Measurements from ENCODE around the gene DAZAP2. TPM values are rescaled to one million over a fixed set of nuclear protein-coding genes. Genes with fewer than 3 reads are reported as not detected.

DAZAP2 gene
- total RNA-seq: 100 to 1,000 TPM; 232 to 396 (median 260) TPM

- WGBS: under 1% methylated on average over 48 of the region's 70 CpGs
- H3K9me3 ChIP-seq: no peaks in the 10 kb centered on the region
- H3K4me3 ChIP-seq: peak within 1 kb of the TSS; percentile 92
- DNase-seq (ENCODE audit: low spot score in 2 of 2): peak; percentile 97
- H3K36me3 ChIP-seq: peaks cover 35% of the 10 kb centered on the region
- TF ChIP-seq EP300 (IDR thresholded peaks at IDR 0.05) (no peak), POLR2AphosphoS5 (IDR thresholded peaks at IDR 0.05) (peak; percentile 88 to 98 (median 95)), CTCF (IDR thresholded peaks at IDR 0.05) (peak in 1 of 2 donors; percentile 28), POLR2A (IDR thresholded peaks at IDR 0.05) (peak; percentile 81 to 96)
- H3K4me1 ChIP-seq: peaks cover 38% of the 10 kb centered on the region
- H3K27me3 ChIP-seq: no peaks in the 10 kb centered on the region
- peak within 1 kb of the TSS; percentile 100 for H3K27ac ChIP-seq
These were observed at the start of gene DAZAP2 for GRCh38 chr12:51238510-51239334. TSS of gene DAZAP2 (plus strand) at chr12:51238826. CDS start at chr12:51238908, 82 bp downstream.

- Histone ChIP-seq H3K4me3 (no peak overlapping the region), H3K27me3 (no peaks in the 10 kb centered on the region), H3K27ac (no peak overlapping the region), H3K9me3 (no peaks in the 10 kb centered on the region), H3K36me3 (peaks cover 33% of the 10 kb centered on the region), H3K4me1 (no peaks in the 10 kb centered on the region)
- WGBS: 92% methylated on average over 10 of the region's 14 CpGs
- DNase-seq (ENCODE audit: low spot score in 2 of 2): no peak
- no peak for TF ChIP-seq CTCF (IDR thresholded peaks at IDR 0.05)
- no peak for TF ChIP-seq POLR2A (IDR thresholded peaks at IDR 0.05)
- no peak for TF ChIP-seq POLR2AphosphoS5 (IDR thresholded peaks at IDR 0.05)
These were observed 48.8 kb upstream of the DAZAP2 start for GRCh38 chr12:51189790-51190355.

- TF ChIP-seq POLR2A (IDR thresholded peaks at IDR 0.05) (no peak), EP300 (IDR thresholded peaks at IDR 0.05) (no peak), CTCF (IDR thresholded peaks at IDR 0.05) (no peak), POLR2AphosphoS5 (IDR thresholded peaks at IDR 0.05) (no peak)
- H3K4me3 ChIP-seq: no peak overlapping the region
- DNase-seq (ENCODE audit: low spot score in 2 of 2): no peak
- no peak overlapping the region for H3K27ac ChIP-seq
- no peaks in the 10 kb centered on the region for H3K9me3 ChIP-seq
- H3K4me1 ChIP-seq: no peaks in the 10 kb centered on the region
- H3K36me3 ChIP-seq: peaks cover 33% of the 10 kb centered on the region
- H3K27me3 ChIP-seq: no peaks in the 10 kb centered on the region
- 89% methylated on average over 4 of the region's 4 CpGs for WGBS
These were observed 47.8 kb upstream of the DAZAP2 start for GRCh38 chr12:51190820-51191219.

- 90% methylated on average over 8 of the region's 12 CpGs for WGBS
- H3K4me1 ChIP-seq: no peaks in the 10 kb centered on the region
These were observed 46.9 kb upstream of the DAZAP2 start for GRCh38 chr12:51191516-51192283.

More at GRCh38 chr12:51191516-51192283, 46.9 kb upstream of the DAZAP2 start:
- H3K4me3 ChIP-seq: no peak overlapping the region
- no peaks in the 10 kb centered on the region for H3K27me3 ChIP-seq
- H3K9me3 ChIP-seq: no peaks in the 10 kb centered on the region
- H3K36me3 ChIP-seq: peaks cover 33% of the 10 kb centered on the region
- no peak for TF ChIP-seq CTCF (IDR thresholded peaks at IDR 0.05)
- no peak for TF ChIP-seq EP300 (IDR thresholded peaks at IDR 0.05)
- no peak for TF ChIP-seq POLR2A (IDR thresholded peaks at IDR 0.05)
- TF ChIP-seq POLR2AphosphoS5 (IDR thresholded peaks at IDR 0.05): no peak
- H3K27ac ChIP-seq: no peak overlapping the region
- DNase-seq (ENCODE audit: low spot score in 2 of 2): no peak

Measured in suprapubic skin (tissue), 4 donors.